SK-N-SH treated with all-trans-retinoic acid at 6 μM for 48 hours (cell line): ENCODE results near the gene EP400.

ENCODE experiments used
- ARNTL ChIP-seq: fragments of 450-650 bp; formaldehyde crosslinking; IDR thresholded peaks from 2 replicates; pipeline ENCODE4 v1.5.0; 2020; ENCODE audit warnings: low read depth, mild to moderate bottlenecking, moderate library complexity, borderline replicate concordance
- CSDC2 ChIP-seq: fragments of 250-450 bp; sonication (Bioruptor Pico); IDR thresholded peaks from 2 replicates; pipeline ENCODE4 v1.5.0; 2020; ENCODE audit warnings: mild to moderate bottlenecking, moderate library complexity
- RARB ChIP-seq: fragments of 250-450 bp; sonication (Bioruptor Pico); IDR thresholded peaks from 2 replicates; pipeline ENCODE4 v1.8.0; 2021; ENCODE audit warnings: mild to moderate bottlenecking, moderate library complexity
- TCF4 ChIP-seq: fragments of 250-450 bp; sonication (Bioruptor Pico); IDR thresholded peaks from 2 replicates; pipeline ENCODE4 v1.8.0; 2021; ENCODE audit warnings: mild to moderate bottlenecking, moderate library complexity, borderline replicate concordance
- ZC3H10 ChIP-seq: fragments of 250-450 bp; sonication (Bioruptor Pico); IDR thresholded peaks from 2 replicates; pipeline ENCODE4 v1.5.1; 2021; ENCODE audit warnings: mild to moderate bottlenecking, moderate library complexity
- ZFP3 ChIP-seq: fragments of 250-450 bp; sonication (Bioruptor Pico); IDR thresholded peaks from 2 replicates; pipeline ENCODE4 v1.5.0; 2020; ENCODE audit warnings: mild to moderate bottlenecking, moderate library complexity
- ZNF70 ChIP-seq: fragments of 450-650 bp; formaldehyde crosslinking; IDR thresholded peaks from 2 replicates; pipeline ENCODE4 v1.5.0; 2020; ENCODE audit warnings: mild to moderate bottlenecking, moderate library complexity
- TF ChIP-seq, protein P1 (sequence below): fragments of 250-450 bp; sonication (Bioruptor Pico); IDR thresholded peaks from 2 replicates; pipeline ENCODE4 v1.8.0; 2020; ENCODE audit warnings: mild to moderate bottlenecking, moderate library complexity, borderline replicate concordance
- TF ChIP-seq, protein P2 (sequence below): fragments of 250-450 bp; sonication (Bioruptor Pico); IDR thresholded peaks from 2 replicates; pipeline ENCODE4 v1.5.1; 2021; ENCODE audit warnings: mild to moderate bottlenecking, moderate library complexity
- TF ChIP-seq, protein P3 (sequence below): fragments of 250-450 bp; sonication (Bioruptor Pico); IDR thresholded peaks from 2 replicates; pipeline ENCODE4 v1.5.0; 2020; ENCODE audit warnings: mild to moderate bottlenecking, moderate library complexity

GRCh38 chr12:132095520-132096409 is 146.0 kb downstream of the EP400 start:
- TF ChIP-seq, protein P1, sequence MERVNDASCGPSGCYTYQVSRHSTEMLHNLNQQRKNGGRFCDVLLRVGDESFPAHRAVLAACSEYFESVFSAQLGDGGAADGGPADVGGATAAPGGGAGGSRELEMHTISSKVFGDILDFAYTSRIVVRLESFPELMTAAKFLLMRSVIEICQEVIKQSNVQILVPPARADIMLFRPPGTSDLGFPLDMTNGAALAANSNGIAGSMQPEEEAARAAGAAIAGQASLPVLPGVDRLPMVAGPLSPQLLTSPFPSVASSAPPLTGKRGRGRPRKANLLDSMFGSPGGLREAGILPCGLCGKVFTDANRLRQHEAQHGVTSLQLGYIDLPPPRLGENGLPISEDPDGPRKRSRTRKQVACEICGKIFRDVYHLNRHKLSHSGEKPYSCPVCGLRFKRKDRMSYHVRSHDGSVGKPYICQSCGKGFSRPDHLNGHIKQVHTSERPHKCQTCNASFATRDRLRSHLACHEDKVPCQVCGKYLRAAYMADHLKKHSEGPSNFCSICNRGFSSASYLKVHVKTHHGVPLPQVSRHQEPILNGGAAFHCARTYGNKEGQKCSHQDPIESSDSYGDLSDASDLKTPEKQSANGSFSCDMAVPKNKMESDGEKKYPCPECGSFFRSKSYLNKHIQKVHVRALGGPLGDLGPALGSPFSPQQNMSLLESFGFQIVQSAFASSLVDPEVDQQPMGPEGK (CRISPR knock-in tag), result no peak
- no peak for TF ChIP-seq CSDC2 (CRISPR knock-in tag)
- TF ChIP-seq, protein P2, sequence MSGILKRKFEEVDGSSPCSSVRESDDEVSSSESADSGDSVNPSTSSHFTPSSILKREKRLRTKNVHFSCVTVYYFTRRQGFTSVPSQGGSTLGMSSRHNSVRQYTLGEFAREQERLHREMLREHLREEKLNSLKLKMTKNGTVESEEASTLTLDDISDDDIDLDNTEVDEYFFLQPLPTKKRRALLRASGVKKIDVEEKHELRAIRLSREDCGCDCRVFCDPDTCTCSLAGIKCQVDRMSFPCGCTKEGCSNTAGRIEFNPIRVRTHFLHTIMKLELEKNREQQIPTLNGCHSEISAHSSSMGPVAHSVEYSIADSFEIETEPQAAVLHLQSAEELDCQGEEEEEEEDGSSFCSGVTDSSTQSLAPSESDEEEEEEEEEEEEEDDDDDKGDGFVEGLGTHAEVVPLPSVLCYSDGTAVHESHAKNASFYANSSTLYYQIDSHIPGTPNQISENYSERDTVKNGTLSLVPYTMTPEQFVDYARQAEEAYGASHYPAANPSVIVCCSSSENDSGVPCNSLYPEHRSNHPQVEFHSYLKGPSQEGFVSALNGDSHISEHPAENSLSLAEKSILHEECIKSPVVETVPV (CRISPR knock-in tag), result no peak
- TF ChIP-seq TCF4 (CRISPR knock-in tag), result no peak
- TF ChIP-seq ARNTL (CRISPR knock-in tag), result no peak
- TF ChIP-seq ZFP3 (CRISPR knock-in tag), result no peak
- no peak for TF ChIP-seq ZC3H10 (CRISPR knock-in tag)
- TF ChIP-seq RARB, result no peak
- TF ChIP-seq ZNF70 (CRISPR knock-in tag), result no peak
- TF ChIP-seq, protein P3, sequence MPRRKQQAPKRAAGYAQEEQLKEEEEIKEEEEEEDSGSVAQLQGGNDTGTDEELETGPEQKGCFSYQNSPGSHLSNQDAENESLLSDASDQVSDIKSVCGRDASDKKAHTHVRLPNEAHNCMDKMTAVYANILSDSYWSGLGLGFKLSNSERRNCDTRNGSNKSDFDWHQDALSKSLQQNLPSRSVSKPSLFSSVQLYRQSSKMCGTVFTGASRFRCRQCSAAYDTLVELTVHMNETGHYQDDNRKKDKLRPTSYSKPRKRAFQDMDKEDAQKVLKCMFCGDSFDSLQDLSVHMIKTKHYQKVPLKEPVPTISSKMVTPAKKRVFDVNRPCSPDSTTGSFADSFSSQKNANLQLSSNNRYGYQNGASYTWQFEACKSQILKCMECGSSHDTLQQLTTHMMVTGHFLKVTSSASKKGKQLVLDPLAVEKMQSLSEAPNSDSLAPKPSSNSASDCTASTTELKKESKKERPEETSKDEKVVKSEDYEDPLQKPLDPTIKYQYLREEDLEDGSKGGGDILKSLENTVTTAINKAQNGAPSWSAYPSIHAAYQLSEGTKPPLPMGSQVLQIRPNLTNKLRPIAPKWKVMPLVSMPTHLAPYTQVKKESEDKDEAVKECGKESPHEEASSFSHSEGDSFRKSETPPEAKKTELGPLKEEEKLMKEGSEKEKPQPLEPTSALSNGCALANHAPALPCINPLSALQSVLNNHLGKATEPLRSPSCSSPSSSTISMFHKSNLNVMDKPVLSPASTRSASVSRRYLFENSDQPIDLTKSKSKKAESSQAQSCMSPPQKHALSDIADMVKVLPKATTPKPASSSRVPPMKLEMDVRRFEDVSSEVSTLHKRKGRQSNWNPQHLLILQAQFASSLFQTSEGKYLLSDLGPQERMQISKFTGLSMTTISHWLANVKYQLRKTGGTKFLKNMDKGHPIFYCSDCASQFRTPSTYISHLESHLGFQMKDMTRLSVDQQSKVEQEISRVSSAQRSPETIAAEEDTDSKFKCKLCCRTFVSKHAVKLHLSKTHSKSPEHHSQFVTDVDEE (CRISPR knock-in tag), result no peak
